WTC11 (cell line): ENCODE data around the gene WFDC2. TPM values are rescaled to one million over a fixed set of nuclear protein-coding genes. Genes with fewer than 3 reads are reported as not detected.

ENCODE experiments used
- ATAC-seq: fragments of 200-7000 bp; cut with Tn5 transposase; 2 replicates; pipeline ENCODE4 v1.10.0; 2021; ENCODE audit warnings: mild to moderate bottlenecking, moderate library complexity
- CTCF ChIA-PET: fragments of 300-600 bp; sonication (Branson Sonifier 250); formaldehyde crosslinking; loops from one replicate; lab custom pipeline; 2021; ENCODE audit warnings: antibody characterized with exemption; lab: Charles Lee
- POLR2A ChIA-PET: fragments of 350-600 bp; sonication (Branson Sonifier 250); formaldehyde crosslinking; loops from one replicate; lab custom pipeline; 2021; ENCODE audit warnings: antibody characterized with exemption; lab: Charles Lee
- DNase-seq: peaks from one replicate; pipeline ENCODE4 v3.0.0; 2021; ENCODE audit warnings: low spot score
- H3K27ac Mint-ChIP-seq: 2 replicates; pipeline ENCODE4 v1.8.0; 2021; ENCODE audit warnings: mixed read lengths
- H3K27me3 Mint-ChIP-seq: 2 replicates; pipeline ENCODE4 v1.8.0; 2021; ENCODE audit warnings: low read depth, mild to moderate bottlenecking, moderate library complexity, mixed read lengths
- H3K36me3 Mint-ChIP-seq: 2 replicates; pipeline ENCODE4 v1.8.0; 2021; ENCODE audit warnings: mixed read lengths
- H3K4me1 Mint-ChIP-seq: 2 replicates; pipeline ENCODE4 v1.8.0; 2022; ENCODE audit warnings: mixed read lengths
- H3K4me3 Mint-ChIP-seq: 2 replicates; pipeline ENCODE4 v1.8.0; 2021; ENCODE audit warnings: mild to moderate bottlenecking, moderate library complexity, mixed read lengths
- H3K9me3 Mint-ChIP-seq: 2 replicates; pipeline ENCODE4 v1.8.0; 2021; ENCODE audit warnings: mixed read lengths
- CDX4 ChIP-seq: fragments of 250-450 bp; sonication (Bioruptor Pico); IDR thresholded peaks from 2 replicates; pipeline ENCODE4 v1.9.0; 2021; ENCODE audit warnings: moderate library complexity, mild to moderate bottlenecking, inconsistent platforms, borderline replicate concordance
- CREB1 ChIP-seq: sonication (generic); formaldehyde crosslinking; IDR thresholded peaks from 2 replicates; pipeline ENCODE4 v1.8.0; 2023; ENCODE audit warnings: mild to moderate bottlenecking, missing genetic modification reagents
- CREM ChIP-seq: sonication (generic); formaldehyde crosslinking; IDR thresholded peaks from 2 replicates; pipeline ENCODE4 v1.8.1; 2022; ENCODE audit warnings: mild to moderate bottlenecking, missing genetic modification reagents, moderate library complexity
- E2F4 ChIP-seq: sonication (generic); formaldehyde crosslinking; IDR thresholded peaks from 2 replicates; pipeline ENCODE4 v1.8.1; 2022; ENCODE audit warnings: low read depth, mild to moderate bottlenecking, moderate library complexity, missing genetic modification reagents, borderline replicate concordance
- ESRRA ChIP-seq: sonication (generic); formaldehyde crosslinking; IDR thresholded peaks from 2 replicates; pipeline ENCODE4 v1.8.1; 2022; ENCODE audit warnings: mild to moderate bottlenecking, missing genetic modification reagents, borderline replicate concordance
- GABPB1 ChIP-seq: sonication (generic); formaldehyde crosslinking; IDR thresholded peaks from 2 replicates; pipeline ENCODE4 v1.8.1; 2023; ENCODE audit warnings: mild to moderate bottlenecking, missing genetic modification reagents
- HMGXB4 ChIP-seq: sonication (generic); formaldehyde crosslinking; IDR thresholded peaks from 2 replicates; pipeline ENCODE4 v1.8.1; 2023; ENCODE audit warnings: mild to moderate bottlenecking, moderate library complexity, missing genetic modification reagents
- IRF1 ChIP-seq: sonication (generic); formaldehyde crosslinking; IDR thresholded peaks from 2 replicates; pipeline ENCODE4 v1.8.0; 2023; ENCODE audit warnings: missing genetic modification reagents
- IRF2 ChIP-seq: sonication (generic); formaldehyde crosslinking; IDR thresholded peaks from 2 replicates; pipeline ENCODE4 v1.8.0; 2022; ENCODE audit warnings: low read depth, missing genetic modification reagents, borderline replicate concordance
- JUN ChIP-seq: sonication (generic); formaldehyde crosslinking; IDR thresholded peaks from 2 replicates; pipeline ENCODE4 v1.8.0; 2023; ENCODE audit warnings: mild to moderate bottlenecking, missing genetic modification reagents
- KAT7 ChIP-seq: sonication (generic); formaldehyde crosslinking; IDR thresholded peaks from 2 replicates; pipeline ENCODE4 v1.8.1; 2023; ENCODE audit warnings: missing genetic modification reagents, mild to moderate bottlenecking, borderline replicate concordance
- NFATC4 ChIP-seq: fragments of 250-450 bp; sonication (Bioruptor Pico); IDR thresholded peaks from 2 replicates; pipeline ENCODE4 v1.9.0; 2021; ENCODE audit warnings: mild to moderate bottlenecking
- PREB ChIP-seq: sonication (generic); formaldehyde crosslinking; IDR thresholded peaks from 2 replicates; pipeline ENCODE4 v1.8.1; 2022; ENCODE audit warnings: mild to moderate bottlenecking, missing genetic modification reagents, moderate library complexity, borderline replicate concordance
- SMAD4 ChIP-seq: sonication (generic); formaldehyde crosslinking; IDR thresholded peaks from 2 replicates; pipeline ENCODE4 v1.8.0; 2022; ENCODE audit warnings: mild to moderate bottlenecking, missing genetic modification reagents
- SOX15 ChIP-seq: fragments of 250-450 bp; sonication (Bioruptor Pico); IDR thresholded peaks from 2 replicates; pipeline ENCODE4 v1.9.0; 2021; ENCODE audit warnings: mild to moderate bottlenecking
- TP53 ChIP-seq: sonication (generic); formaldehyde crosslinking; IDR thresholded peaks from 2 replicates; pipeline ENCODE4 v1.8.1; 2023; ENCODE audit warnings: mild to moderate bottlenecking, missing genetic modification reagents
- ZBTB21 ChIP-seq: sonication (generic); formaldehyde crosslinking; IDR thresholded peaks from 2 replicates; pipeline ENCODE4 v1.8.1; 2023; ENCODE audit warnings: mild to moderate bottlenecking, missing genetic modification reagents, borderline replicate concordance
- ZNF219 ChIP-seq: sonication (generic); formaldehyde crosslinking; IDR thresholded peaks from 2 replicates; pipeline ENCODE4 v1.8.0; 2023; ENCODE audit warnings: missing genetic modification reagents, mild to moderate bottlenecking, borderline replicate concordance
- ZNF425 ChIP-seq: fragments of 250-450 bp; sonication (Bioruptor Pico); conservative IDR thresholded peaks from 2 replicates; pipeline ENCODE4 v1.9.0; 2021; ENCODE audit warnings: mild to moderate bottlenecking
- total RNA-seq: library from RNA; stranded (reverse); gene quantifications from 3 replicates; pipeline ENCODE4 v1.2.3, GENCODE V29; 2021

WFDC2 gene
- total RNA-seq, 1 experiment from 2014 or later: 76.4 TPM

- no peak for TF ChIP-seq PREB
These were observed 17.7 kb downstream of the WFDC2 start (continued) for GRCh38 chr20:45487231-45487635.

GRCh38 chr20:45489083-45489531, 19.6 kb downstream of the WFDC2 start:
- no peak for TF ChIP-seq KAT7 (CRISPR knock-in tag)
- no peak for TF ChIP-seq IRF2 (CRISPR knock-in tag)
- TF ChIP-seq ZNF219: no peak
- TF ChIP-seq IRF1: no peak
- TF ChIP-seq E2F4 (CRISPR knock-in tag): no peak
- TF ChIP-seq CDX4 (CRISPR knock-in tag): no peak
- no peak for TF ChIP-seq SMAD4
- peaks cover 32% of the 10 kb centered on the region for H3K4me1 Mint-ChIP-seq
- DNase-seq (no peak), ATAC-seq (no peak)
- H3K9me3 Mint-ChIP-seq: no peaks in the 10 kb centered on the region
- H3K27ac Mint-ChIP-seq: no peak overlapping the region
- no peak overlapping the region for H3K4me3 Mint-ChIP-seq
- no peaks in the 10 kb centered on the region for H3K36me3 Mint-ChIP-seq
- POLR2A ChIA-PET: no interaction called here
- H3K27me3 Mint-ChIP-seq: no peaks in the 10 kb centered on the region
- CTCF ChIA-PET: no interaction called here

- ChIA-PET CTCF (interaction anchor here (5.2 kb wide), 1 partner anchor 275 kb away, joined by 34 read pairs; no protein-coding TSS in a partner anchor), POLR2A (no interaction called here)
- H3K4me1 Mint-ChIP-seq: 0 out of 2 replicates have a peak, but pooled peaks cover 4% of the 10 kb centered on the region
- TF ChIP-seq ZBTB21 (CRISPR knock-in tag): no peak
- no peak for TF ChIP-seq CREM
- no peak for TF ChIP-seq JUN (CRISPR knock-in tag)
- TF ChIP-seq IRF2 (CRISPR knock-in tag): no peak
- no peak for TF ChIP-seq TP53 (CRISPR knock-in tag)
- no peak for TF ChIP-seq ZNF219
- no peak for TF ChIP-seq GABPB1 (CRISPR knock-in tag)
- ATAC-seq: no peak
- no peaks in the 10 kb centered on the region for H3K36me3 Mint-ChIP-seq
- no peak overlapping the region for H3K27ac Mint-ChIP-seq
- no peaks in the 10 kb centered on the region for H3K9me3 Mint-ChIP-seq
- H3K27me3 Mint-ChIP-seq: no peaks in the 10 kb centered on the region
- H3K4me3 Mint-ChIP-seq: no peak overlapping the region
- DNase-seq: no peak
These were observed 26.0 kb downstream of the WFDC2 start for GRCh38 chr20:45495501-45495941.

GRCh38 chr20:45496166-45496565, 26.6 kb downstream of the WFDC2 start:
- Mint-ChIP-seq H3K9me3 (no peaks in the 10 kb centered on the region), H3K4me1 (0 out of 2 replicates have a peak, but pooled peaks cover 4% of the 10 kb centered on the region)
- POLR2A ChIA-PET: no interaction called here
- no peak for TF ChIP-seq SOX15 (CRISPR knock-in tag)
- TF ChIP-seq ESRRA: no peak
- TF ChIP-seq NFATC4 (CRISPR knock-in tag): no peak
- no peak for TF ChIP-seq CREB1
- no peak for TF ChIP-seq ZNF425 (CRISPR knock-in tag)
- no peak for TF ChIP-seq HMGXB4 (CRISPR knock-in tag)

More at GRCh38 chr20:45496166-45496565, 26.6 kb downstream of the WFDC2 start:
- no peak overlapping the region for H3K27ac Mint-ChIP-seq
- no peaks in the 10 kb centered on the region for H3K27me3 Mint-ChIP-seq
- no peak overlapping the region for H3K4me3 Mint-ChIP-seq
- no peaks in the 10 kb centered on the region for H3K36me3 Mint-ChIP-seq
- CTCF ChIA-PET: interaction anchor here (1.1 to 5.2 kb wide), 2 partner anchors 9 to 275 kb away, joined by 4 to 34 read pairs; no protein-coding TSS in a partner anchor
- ATAC-seq (no peak), DNase-seq (no peak)
